GM18873 (cell line): ENCODE data around the gene TFF2.

Source experiments
- ATAC-seq: cut with Tn5 transposase; IDR thresholded peaks from one replicate; pipeline ENCODE4 v1.9.1; 2021; ENCODE audit warnings: mild to moderate bottlenecking, moderate library complexity, moderate number of reproducible peaks; ENCODE audit not compliant: unreplicated experiment, low FRiP score

Gene TFF2

GRCh38 chr21:42330380-42331371 is 20.1 kb downstream of the TFF2 start:
- ATAC-seq: no peak

DNA sequence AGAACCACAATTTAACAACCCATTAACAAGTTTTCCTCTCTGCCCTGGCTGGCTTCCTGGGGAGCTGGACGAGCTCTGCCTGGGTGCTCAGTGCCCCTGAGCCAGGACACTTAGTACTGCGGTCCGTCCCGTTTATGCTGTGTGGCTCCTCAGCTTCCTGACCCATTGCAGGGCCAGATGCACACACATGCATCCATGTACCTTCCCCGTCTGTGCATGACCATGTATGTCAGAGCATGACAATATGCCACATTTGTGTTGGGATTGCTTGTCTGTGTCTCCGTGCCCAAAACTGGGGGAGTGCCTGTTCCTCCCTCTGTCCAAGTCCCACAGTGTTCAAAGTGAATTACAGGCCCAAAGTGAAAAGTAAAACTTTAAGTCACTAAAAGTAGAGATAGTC is 25.9 kb downstream of the TFF2 start:
- ATAC-seq: no peak

DNA sequence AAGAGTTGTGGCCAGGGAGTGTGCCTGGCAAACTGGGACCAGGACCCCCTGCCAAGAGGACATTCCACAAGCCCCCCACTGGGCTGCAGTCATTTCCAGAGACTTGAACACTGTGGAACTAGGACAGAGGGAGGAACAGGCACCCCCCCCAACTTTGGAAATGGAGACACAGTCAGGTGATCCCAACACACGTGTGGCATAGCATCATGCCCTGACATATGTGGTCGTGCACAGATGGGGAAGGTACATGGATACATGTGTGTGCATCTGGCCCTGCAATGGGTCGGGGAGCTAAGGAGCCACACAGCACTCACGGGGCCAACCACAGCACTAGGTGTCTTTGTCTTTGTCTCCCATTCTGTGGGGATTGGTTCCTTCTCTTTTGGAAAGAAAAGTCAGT is 28.9 kb downstream of the TFF2 start:
- ATAC-seq: no peak

GRCh38 chr21:42321231-42321630 is 29.6 kb downstream of the TFF2 start:
- no peak for ATAC-seq

DNA sequence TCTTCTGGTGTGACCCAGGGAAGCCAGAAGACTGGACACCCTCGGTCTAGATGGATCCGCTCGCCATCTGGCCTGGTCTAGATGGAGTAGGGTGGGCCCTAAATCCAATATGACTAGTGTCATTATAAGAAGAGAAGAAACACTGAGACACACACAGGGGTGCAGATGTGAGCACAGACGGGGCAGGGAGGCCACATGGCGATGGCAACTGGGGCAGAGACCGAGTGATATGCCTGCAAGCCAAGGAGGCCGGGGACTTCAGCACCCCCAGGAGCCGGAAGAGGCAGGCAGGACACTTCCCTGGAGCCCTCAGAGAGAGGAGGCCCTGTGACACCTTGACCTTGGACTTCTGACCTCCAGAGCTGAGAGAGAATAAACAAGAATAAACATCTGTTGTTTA is 30.0 kb downstream of the TFF2 start:
- ATAC-seq: no peak

GRCh38 chr21:42319851-42320572 is 30.8 kb downstream of the TFF2 start:
- ATAC-seq: no peak

- ATAC-seq: no peak
Observed at GRCh38 chr21:42319376-42319775, 31.4 kb downstream of the TFF2 start.

- no peak for ATAC-seq
Observed at GRCh38 chr21:42317826-42318746, 32.7 kb downstream of the TFF2 start.

GRCh38 chr21:42317341-42317741 is 33.5 kb downstream of the TFF2 start:
- no peak for ATAC-seq

DNA sequence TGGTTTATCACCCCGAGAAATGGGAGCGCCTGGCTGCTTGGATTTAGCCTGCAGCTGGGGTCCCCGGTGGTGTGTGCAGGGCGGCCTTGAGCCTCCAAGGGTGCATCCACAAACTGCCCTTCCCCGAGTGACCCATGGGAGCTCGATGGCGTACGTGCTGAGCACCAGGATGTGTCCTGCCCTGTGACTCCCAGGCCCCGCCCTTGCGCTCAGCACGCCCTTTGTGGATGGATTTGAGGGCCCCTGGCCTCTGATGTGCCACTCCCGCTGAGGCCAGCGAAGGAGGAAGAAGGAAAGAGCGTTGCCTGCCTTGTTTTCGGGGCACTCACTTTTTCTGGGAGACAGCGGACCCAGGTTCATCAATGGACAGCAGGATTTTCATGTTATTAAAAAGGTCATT is 33.9 kb downstream of the TFF2 start:
- no peak for ATAC-seq

DNA sequence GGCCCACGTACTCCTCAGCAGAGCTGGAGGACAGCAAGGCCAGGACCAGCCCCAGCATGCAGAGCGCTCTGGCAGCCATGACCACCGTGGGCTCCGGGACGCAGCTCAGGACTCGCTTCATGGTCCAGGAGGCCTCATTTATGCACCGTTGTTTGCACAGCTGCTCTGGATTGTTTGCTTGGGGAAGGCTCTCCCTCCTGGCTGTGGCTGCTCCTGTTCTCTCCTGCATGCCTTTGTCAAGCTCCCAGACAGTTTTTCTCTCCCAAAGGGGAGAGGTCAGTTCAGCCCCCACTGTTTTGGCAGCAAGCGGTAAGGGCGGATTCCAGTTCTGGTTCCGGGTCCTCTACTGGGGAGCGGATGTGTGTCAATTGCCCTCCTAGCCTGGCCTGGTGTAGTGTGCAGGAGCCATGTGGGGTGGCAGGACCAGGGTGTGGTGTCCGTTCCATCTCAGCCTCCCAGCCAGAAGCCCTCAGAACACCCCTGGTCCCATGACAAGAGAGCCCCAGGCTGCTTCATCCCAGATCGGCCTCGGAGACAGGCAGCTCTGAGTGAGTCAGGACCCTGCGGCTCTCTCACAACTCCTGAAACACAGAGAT is 35.4 kb downstream of the TFF2 start, which contains the start of gene TFF3:
Gene TFF3, minus strand, starts transcription at position 114 of the 596 bp plus-strand sequence. Its CDS starts 35 bp downstream, at position 79.
- no peak for ATAC-seq

GRCh38 chr21:42314616-42315295 is 36.0 kb downstream of the TFF2 start:
- ATAC-seq: no peak

- ATAC-seq: no peak
Observed at GRCh38 chr21:42313501-42313969, 37.3 kb downstream of the TFF2 start.

- no peak for ATAC-seq
Observed at GRCh38 chr21:42312626-42313104, 38.1 kb downstream of the TFF2 start.

DNA sequence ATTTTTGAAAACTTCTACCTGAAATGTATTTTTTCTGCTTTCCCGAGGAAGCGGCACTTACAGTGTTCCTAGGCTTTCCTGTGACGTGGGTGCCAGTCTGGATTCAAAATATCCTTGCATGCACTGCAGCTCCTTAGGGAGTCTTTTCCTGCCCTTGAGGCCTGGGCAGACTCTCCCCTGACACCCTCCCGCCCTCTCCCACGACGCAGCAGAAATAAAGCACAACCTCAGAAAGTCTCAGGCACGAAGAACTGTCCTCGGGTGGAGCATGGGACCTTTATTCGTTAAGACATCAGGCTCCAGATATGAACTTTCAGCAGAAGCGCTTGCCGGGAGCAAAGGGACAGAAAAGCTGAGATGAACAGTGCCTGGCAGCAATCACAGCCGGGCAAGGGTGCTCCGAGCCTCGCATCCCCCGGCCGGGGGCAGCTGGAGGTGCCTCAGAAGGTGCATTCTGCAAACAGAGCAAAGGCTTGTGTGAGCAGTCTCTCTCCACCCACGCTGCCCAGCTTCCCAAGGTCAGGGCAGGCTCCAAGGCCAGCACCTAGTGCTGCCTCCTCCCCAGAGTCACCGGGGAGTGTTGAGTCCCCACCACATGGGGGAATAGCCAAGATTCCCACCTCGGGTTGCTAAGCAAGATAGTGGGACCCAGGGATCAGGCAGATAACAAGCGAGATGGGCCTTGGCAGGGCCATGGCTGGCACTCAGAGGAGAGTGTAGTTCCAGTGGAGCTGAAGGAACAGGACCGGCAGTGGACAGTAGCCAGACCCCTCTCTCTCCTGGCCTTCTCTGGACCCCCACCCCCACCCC is 38.8 kb downstream of the TFF2 start:
- no peak for ATAC-seq

GRCh38 chr21:42311160-42311559 is 39.6 kb downstream of the TFF2 start:
- no peak for ATAC-seq

DNA sequence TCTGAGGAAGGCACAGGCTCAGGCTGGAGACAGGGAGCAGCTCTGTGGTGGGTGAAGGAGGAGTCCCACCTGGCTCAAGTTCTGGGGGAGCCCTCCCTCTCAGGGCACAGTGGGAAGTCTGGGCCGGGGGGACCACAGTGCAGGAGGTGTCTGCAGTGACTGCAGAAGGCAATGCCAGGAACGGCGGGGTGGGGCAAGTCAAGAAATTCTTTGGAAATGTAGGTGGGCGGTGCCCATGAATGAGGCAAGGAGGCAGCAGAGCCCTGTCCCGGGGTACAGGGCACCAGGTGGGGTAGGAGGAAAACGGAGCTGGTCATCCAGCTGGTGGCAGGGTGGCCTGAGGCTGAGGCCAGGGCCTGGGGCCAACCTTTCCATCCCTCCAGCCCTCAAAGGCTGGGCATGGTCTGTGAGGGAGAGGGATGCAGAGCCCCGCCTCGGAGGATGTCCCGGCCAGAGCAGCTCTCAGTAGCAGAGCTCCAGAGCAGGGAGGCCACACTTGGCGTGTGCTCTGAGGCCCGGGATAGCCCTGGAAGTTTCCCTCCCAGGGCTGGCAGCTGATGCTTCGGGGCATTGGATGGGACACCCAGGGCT is 40.3 kb downstream of the TFF2 start:
- ATAC-seq: no peak

GRCh38 chr21:42309753-42310213 is 41.0 kb downstream of the TFF2 start:
- ATAC-seq: no peak
